Transverse colon (tissue), 4 donors: Measurements from ENCODE around the gene MARCHF3.

Experiments used
- POLR2AphosphoS5 ChIP-seq, 3 donors: sonication (generic); formaldehyde crosslinking; IDR thresholded peaks; one replicate each; pipeline ENCODE4 v1.6.1; 2016; ENCODE audit warnings: antibody characterized with exemption in 3 of 3
- TF ChIP-seq, protein P1 (sequence below), 5 experiments: fragments of 200-600 bp in 3 of 5; fragments of 450-650 bp in 2 of 5; sonication (generic) in 3 of 5; IDR thresholded peaks; 1 replicate in 2 of 5; 2 replicates in 3 of 5; pipeline ENCODE4 v1.5.1; 2016 to 2017; ENCODE audit warnings: antibody characterized with exemption in 5 of 5, inconsistent platforms in 3 of 5, mild to moderate bottlenecking in 2 of 5, moderate library complexity in 1 of 5

DNA sequence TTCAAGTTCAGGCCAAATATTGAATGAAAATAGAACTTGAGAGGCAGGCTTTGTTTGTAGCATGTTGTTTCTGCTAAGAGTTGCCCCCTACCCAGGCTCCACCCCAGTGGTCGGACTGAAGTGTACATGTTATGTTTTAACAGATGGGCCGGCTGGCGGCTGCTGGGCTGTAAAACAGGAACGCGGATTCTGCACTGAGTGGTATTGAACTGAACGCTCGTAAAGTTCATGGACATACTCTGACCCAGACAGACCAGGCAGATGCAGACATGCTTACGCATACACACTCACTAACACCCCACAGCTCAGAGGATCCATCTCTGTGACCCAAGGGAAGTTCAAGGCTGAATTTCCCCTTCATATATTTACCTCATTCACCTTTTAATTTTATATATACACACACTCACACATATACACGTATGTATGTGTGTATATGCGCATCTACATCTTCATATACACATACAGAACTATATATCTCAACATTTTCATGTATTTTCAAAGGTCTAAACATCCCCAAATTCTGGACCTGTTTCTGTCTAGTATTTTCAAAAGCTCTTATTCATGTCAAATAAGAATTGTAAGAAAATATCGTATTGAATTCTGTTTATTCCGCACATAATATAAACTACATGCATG, 1.4 kb downstream of the MARCHF3 start:
- TF ChIP-seq POLR2AphosphoS5 (IDR thresholded peaks at IDR 0.05) = peak in 1 of 3 donors; percentile 18
- TF ChIP-seq, protein P1, sequence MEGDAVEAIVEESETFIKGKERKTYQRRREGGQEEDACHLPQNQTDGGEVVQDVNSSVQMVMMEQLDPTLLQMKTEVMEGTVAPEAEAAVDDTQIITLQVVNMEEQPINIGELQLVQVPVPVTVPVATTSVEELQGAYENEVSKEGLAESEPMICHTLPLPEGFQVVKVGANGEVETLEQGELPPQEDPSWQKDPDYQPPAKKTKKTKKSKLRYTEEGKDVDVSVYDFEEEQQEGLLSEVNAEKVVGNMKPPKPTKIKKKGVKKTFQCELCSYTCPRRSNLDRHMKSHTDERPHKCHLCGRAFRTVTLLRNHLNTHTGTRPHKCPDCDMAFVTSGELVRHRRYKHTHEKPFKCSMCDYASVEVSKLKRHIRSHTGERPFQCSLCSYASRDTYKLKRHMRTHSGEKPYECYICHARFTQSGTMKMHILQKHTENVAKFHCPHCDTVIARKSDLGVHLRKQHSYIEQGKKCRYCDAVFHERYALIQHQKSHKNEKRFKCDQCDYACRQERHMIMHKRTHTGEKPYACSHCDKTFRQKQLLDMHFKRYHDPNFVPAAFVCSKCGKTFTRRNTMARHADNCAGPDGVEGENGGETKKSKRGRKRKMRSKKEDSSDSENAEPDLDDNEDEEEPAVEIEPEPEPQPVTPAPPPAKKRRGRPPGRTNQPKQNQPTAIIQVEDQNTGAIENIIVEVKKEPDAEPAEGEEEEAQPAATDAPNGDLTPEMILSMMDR (IDR thresholded peaks at IDR 0.05) = no peak
